ENCODE data around the gene PAQR4.

PAQR4 gene

DNA sequence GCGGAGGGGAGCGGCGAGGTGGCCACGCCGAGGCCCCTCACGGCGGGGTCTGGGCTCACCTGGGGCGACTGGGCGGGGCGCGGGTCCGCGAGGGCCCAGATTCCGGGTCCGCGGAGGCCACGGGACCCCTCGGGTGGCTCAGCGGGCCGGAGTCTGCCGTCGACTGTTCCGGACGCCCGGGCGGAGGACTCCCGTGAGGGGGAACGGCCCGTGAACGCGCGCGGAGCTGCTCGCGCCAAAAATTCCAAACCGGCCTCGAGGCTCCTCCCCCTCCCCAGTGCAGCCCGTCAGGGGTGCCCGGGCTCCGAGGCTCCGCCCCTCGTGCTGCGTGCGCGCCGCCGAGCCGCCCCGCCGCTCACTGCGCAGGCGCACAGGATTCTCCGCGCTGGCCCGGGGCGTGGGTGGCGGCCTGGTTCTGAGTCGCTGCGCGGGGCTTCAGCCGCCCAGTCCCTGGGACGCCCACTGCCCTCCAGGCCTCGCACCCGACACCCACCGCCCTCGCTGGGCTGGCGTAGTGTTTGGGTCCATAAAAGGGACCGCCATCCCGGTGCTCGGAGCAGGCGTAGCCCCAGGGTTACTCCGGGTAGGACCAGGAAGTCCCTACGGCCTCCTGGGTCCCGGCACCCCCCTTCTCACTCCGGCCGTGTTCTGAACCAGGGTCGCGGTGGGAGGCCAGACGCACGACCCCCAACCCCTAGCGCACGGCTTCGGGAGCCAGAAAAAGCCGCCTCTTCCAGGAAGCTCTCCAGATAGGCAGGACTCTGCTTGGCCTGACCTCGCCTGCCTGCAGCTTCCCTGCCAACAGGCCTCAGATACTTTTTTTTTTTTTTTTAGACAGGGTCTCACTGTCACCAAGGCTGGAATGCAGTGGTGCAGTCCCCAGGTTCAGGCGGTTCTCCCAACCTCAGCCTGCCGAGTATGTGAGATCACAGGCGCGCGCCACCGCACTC lies 11.4 kb downstream of the PAQR4 start, which contains the start of gene PKMYT1:
PKMYT1 (minus strand) TSS at position 220 of the 950 bp plus-strand sequence. CDS start 789 bp downstream, outside the sequence.
- peak; percentile 87 to 91 for DNase-seq (ENCODE audit: low read depth in 2 of 2)

DNA sequence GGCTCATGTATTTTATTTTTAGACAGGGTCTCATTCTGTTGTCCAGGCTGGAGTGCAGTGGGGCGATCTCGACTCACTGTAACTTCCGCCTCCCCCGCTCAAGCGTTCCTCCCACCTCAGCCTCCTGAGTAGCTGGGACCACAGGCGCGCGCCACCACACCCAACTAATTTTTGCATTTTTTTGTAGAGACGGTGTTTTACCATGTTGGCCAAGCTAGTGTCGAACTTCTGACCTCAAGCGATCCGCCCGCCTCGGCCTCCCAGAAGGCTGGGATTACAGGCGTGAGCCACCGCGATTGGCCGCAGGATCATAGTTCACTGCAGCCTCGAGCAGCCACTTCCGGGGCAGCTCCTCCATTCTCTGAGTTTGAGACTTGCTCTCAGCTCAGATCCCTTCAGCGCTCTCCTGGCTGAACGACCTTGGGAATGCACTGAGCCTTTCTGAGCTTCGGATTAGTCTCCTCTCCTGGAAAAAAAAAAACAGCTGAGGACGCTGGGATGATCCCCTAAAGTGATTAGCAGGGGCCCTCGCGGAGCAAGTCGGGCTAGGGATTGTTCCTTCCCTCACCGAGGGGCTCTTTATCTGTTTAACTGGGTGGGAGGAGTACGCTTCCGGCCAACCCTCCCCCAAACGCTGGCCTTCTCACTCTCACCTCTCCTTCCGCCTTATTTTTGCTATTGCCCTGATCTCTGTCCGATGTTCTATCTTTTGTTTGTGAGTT lies 12.2 kb downstream of the PAQR4 start:
- no peak for DNase-seq (ENCODE audit: low read depth in 2 of 2)

DNA sequence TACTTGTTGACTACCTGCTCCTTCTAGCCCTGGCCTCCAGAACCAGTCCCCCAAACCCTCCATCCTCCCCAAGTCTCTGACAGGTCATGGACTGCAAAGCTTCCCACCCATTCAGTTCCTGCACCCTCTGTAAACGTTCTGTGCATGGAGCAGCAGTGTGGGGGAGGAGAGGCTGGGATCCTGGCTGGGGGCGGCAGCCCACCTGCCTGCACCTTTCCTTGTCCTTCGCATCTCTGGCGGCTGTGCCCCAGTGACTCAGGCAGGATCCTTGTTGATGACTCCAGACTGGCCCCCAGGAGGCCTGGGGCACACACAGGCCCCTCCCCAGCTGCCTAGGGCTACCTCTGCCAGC lies 12.7 kb downstream of the PAQR4 start:
- no peak for DNase-seq (ENCODE audit: low read depth in 2 of 2)

DNA sequence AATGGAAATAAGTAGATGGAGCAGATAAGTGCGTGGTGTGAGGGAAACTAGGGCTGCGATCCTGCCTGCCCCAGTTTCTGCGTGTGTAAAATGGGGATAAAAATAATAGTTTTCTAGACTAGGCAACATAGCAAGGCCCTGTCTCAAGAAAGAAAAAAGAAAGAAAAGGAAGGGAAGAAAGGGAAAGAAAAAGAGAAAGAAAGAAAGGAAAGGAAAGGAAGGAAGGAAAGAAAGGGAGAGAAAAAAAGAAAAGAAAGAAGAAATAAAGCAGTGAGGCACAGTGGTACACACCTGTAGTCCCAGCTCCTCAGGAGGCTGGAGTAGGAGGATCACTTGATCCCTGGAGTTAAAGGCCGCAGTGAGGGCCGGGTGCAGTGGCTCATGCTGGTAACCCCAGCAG lies 13.3 kb downstream of the PAQR4 start:
- no peak for DNase-seq (ENCODE audit: low read depth in 2 of 2)

DNA sequence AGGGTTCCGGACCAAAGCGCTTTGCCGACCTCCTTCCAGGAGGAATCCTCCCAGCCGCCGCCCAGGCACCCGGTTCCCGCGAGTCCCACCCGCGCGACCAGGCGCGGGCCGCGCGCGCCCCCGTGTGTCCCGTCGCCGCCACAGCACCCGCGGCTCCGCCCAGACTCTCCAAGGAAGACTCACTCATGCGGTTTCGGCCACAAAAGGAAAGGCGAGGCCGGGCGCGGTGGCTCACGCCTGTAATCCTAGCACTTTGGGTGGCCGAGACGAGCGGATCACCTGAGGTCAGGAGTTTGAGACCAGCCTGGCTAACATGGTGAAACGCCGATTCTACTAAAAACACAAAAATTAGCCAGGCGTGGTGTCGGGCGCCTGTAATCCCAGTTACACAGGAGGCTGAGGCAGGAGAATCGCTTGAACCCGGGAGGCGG lies 14.6 kb downstream of the PAQR4 start:
- DNase-seq (ENCODE audit: low read depth in 2 of 2) = peak in 1 of 2 donors; percentile 53

DNA sequence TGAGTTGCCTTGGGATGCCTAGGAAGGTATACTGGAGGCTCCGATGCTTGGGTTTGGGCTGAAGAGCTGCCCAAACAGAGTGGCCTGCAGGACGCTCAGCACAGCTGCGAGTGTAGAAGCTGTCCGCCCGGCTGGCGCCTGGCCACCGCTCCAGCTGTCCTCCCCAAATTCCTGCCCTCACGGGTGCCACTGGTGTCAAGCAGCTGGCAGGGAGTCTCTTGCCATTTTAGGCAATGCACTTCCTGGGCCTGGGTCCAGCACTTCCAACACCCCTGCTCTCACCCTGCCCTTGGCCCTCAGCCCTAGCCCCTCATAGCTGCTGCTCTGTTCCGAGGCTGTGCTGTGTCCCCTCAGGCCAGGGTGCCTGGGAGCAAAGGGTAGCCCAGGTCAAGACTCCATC lies 16.3 kb downstream of the PAQR4 start:
- no peak for DNase-seq (ENCODE audit: low read depth in 2 of 2)

DNA sequence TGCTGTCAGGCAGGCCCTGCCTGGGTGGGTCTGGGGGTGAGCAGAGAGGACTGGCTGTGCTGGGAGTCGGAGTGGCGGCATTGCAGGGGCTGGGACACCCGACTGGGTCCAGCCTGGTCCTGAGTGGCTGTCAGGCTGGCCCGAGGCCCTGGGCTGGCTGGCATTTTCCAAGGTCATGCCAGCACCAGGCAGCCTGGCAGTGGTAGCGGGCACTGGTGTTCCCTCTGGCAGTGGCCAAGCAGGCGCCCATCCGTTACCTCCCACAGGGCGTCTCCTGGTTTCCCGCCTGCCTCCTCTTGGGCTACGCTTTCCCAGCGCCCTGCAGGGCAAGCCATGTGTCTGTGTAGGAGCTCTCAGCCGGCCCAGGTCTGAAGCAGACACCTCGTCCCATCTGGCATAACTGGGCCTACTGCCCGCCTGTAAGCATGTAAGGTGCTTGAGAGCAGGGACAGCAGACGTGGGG lies 16.8 kb downstream of the PAQR4 start:
- DNase-seq (ENCODE audit: low read depth in 2 of 2) = no peak

DNA sequence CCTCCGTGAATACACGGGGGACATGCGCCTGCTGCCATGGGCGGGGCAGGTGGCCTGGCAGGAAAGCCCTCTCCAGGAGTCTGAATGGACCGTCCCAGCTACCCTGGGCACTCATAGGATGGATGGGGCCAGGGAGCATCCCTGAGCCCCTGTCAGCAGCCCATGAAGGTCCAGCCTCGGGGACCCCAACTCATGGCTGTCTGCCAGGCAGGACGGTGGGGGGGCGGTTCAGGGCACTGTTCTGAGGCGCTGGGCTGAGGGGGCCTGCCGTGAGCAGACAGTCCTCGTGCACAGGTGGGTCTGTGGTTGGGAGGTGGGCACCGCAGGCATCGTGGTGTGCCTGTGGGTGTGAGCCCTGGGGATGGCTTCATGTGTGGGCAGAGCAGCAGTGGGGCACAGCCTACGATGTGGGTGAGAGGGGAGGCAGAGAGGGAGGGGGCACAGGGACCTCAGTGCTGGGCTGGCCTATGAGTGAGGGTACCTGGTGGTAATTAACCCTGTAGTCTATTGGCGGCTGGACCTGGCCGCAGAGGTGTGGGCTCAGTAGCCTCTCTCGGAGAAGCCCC lies 17.6 kb downstream of the PAQR4 start:
- DNase-seq (ENCODE audit: low read depth in 2 of 2) = no peak

DNA sequence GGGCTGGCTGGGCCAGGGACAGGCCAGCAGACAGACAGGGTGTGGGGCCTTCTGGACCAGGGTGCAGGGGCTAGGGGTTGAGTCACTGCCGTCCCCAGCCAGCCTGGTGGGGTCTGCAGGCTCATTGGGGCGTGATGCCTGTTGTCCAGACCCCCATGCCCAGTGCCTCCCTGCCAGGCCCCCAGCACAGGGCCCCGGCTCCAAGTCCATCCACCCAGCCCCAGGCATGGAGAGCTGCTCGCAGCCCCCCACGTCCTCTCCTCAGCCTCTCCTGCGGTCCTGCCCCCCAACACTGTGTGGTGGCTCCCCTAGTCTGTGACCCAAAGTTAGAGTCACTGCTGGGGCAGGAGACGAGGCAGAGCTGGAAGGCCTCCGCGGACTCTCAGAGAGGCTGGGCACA lies 18.1 kb downstream of the PAQR4 start:
- DNase-seq (ENCODE audit: low read depth in 2 of 2) = no peak

DNA sequence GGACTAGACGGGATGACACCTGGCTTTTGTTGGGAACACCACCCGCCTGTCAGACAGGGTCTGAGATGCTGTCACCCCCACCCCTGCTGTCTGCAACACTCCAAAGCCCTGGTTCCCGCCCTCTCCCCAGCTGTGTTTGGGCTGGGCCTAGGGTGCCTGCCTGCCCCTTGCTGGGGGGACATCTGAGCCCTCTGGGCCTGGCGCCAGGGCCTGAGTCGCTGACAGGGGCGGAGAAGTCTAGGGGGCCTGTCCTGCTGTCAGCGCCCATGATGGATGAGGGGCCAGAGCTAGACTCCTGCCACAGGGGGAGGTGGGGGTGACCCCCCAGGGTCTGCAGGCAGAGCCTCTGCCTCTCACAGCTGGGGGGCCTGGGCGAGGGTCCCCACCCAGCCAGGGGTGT lies 18.7 kb downstream of the PAQR4 start:
- no peak for DNase-seq (ENCODE audit: low read depth in 2 of 2)

DNA sequence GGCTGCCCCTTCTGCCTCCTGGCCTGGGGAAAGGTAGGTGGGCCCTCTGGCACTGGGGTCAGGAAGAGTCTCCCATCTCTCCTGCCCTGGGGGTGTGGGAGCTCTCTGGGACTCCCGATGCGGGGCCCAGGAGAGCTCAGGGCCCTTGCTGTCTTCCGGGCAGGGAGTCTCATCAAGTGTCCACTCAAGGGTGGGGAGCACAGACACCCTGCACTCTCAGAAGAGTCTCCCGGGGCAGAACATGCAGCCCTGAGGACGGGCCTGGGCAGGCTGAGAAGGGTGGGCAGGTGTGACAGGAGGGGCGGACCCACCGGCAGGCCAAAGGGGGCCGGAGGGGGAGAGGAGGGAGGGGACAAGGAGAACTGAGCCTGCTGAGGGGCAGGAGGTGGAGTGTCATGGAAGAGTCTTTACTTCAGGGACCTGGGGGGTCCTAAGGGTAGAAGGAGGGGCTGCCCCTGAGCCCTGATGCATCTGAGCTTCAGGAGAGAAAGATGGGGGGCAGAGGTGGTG lies 19.5 kb downstream of the PAQR4 start:
- no peak for DNase-seq (ENCODE audit: low read depth in 2 of 2)

DNA sequence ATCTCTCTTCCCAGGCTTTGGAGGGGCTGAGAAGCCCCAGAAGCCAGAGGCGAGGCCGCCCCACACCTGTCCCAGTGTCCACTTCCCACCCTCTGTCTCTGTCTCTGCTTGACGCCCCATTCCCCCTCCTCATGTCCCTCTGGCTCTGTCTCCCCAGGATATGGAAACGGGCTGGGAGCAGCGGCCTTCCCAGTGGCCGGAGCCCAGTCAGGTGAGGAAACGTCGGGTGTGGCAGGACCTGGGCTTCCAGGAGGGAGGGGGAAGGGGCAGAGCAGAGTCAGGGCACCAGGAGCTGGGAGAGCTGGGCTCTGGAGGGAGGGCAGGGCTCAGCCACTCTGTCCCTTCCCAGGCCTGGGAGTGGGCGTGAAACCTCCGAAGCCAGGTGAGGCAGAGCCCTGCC lies 21.7 kb downstream of the PAQR4 start:
- DNase-seq (ENCODE audit: low read depth in 2 of 2) = no peak

DNA sequence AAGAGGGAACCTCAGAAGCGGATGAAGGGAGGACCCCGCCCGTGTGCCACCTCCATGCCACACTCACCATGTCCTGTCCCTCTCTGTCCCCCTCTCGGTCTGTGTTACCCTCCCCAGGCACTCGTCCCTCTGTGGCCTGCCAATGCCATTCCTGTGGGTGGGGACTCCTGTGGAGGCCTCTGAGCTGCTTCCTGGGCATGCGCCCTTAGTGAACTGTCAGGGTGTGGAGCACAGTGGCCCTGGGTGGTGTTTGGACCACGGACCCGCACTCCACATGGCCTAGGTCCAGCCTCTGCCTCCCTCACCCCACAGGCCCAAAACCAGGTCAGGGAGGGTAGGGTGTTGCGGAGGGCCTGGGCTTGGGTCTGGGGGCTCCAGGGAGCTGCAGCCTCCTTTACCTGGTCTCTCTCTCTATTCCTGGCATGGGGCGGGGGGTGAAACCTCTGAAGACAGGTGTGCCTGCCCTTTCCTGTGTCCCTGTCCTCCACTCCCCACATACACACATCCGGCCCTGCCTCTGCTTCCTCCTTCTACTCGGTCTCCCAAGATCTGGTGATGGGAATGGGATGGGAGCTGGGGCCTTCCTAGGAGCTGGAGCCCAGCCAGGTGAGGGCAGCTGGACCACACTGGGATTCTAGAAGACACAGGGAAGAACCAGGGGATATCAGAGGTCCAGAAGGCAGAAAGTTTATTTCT lies 22.6 kb downstream of the PAQR4 start:
- DNase-seq (ENCODE audit: low read depth in 2 of 2) = no peak

DNA sequence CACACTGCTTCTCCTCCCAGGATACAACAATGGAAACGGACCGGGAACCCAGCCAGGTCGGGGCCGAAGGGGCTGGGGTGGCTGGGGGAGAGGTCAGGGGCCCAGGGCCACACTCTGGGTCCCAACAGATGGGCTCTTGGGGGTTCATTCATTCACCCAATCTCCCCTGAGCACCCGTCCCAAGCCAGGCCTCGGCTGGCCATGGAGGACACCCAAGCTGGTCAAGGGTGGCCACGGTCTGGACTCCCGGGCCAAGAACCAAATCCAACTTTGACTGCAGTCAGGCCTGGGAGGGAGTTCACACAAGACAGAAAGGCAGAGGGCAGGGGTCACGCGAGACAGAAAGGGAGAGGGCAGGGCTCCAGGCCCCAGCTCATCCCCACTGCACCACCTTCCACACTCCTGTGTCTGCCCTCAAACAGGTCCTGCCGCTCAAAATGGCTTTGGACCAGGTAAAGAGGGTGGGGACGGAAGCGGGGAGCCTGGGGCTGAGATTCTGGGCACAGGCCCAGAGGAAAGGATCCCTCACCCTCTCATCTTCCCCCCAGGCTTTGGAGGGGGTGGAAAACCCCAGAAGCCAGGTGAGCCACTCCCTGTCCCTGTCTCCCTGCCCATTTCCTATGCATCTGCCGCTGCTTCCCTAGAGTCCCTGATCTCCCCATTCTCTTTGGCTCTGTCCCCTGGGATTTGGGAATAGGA lies 23.4 kb downstream of the PAQR4 start:
- no peak for DNase-seq (ENCODE audit: low read depth in 2 of 2)

DNA sequence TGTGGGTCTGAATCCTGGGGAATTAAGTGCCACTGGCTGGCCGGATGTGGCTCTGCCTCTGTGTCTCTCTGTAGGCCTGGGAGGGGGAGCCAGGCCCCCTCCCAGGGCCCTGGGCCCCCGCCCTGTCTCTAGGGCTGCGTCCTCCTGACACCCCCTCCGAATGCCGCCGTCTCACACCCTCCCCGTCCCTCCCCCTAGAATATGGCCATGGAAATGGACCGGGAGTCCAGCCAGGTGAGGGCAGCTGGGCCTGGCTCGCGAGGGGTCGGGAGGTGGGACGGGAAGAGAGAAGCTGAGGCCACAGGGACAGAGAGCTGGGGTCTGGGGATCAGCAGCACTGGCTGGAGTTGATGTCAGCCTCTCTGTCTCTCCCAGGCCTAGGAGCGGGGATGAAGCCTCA lies 27.1 kb downstream of the PAQR4 start:
- no peak for DNase-seq (ENCODE audit: low read depth in 2 of 2)

DNA sequence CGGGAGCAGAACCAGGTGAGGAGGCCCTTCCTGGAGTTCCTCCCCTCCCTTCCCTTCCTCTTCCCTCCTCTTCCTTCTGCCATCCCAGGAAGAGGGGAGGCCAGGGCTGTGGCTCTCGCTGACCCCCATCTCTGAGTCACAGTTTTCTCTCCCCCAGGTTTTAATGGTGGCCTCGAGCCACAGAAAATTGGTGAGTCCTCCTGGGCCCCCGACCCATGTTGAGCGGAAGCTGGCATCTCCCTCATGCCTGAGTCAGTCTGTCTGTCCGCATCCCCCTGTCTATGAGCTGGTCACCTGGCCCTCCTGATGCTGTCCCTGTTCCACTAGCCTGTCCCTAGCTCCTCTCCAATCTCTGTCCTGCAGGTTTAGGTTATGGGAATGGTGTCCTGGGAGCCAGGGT lies 30.8 kb downstream of the PAQR4 start:
- DNase-seq (ENCODE audit: low read depth in 2 of 2) = no peak

DNA sequence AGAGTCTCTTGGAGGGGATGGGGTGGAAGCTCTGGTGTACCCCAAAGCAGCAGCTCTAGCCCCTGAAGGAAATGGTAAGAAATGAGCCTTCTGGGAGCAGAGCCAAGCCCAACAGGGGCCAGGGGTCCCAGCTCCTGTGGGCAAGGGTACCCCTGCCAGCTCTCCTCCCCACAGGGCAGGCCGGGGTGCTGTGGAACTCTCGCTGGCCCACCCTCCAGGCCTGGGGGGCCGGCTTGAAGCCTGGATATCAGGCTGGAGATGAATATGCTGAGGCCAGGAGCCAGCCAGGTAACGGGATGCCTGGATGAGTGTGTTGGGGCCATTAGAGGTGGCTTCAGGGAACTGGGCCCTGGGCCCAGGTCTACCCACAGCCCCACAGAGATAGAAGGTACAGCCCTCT lies 31.4 kb downstream of the PAQR4 start:
- no peak for DNase-seq (ENCODE audit: low read depth in 2 of 2)

DNA sequence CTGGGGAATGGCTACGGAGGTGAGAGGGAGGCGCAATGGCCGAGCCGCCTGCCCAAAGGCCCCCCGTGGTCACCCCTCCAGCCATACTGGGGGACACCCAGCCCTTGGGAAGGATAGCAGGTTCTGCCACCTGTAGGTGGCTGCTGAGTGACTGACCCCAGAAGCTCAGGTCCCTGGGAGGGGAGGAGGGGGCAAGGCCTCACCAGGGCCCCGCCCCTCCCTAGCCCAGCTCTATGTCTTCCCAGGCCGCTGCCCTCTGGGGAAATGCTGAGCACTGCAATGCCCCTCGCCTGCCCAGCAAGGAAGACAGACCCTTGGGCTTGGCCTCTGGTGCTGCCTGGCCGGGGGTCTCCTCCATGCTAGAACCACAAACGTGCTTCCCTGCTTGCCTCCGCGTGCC lies 32.2 kb downstream of the PAQR4 start:
- DNase-seq (ENCODE audit: low read depth in 2 of 2) = no peak

DNA sequence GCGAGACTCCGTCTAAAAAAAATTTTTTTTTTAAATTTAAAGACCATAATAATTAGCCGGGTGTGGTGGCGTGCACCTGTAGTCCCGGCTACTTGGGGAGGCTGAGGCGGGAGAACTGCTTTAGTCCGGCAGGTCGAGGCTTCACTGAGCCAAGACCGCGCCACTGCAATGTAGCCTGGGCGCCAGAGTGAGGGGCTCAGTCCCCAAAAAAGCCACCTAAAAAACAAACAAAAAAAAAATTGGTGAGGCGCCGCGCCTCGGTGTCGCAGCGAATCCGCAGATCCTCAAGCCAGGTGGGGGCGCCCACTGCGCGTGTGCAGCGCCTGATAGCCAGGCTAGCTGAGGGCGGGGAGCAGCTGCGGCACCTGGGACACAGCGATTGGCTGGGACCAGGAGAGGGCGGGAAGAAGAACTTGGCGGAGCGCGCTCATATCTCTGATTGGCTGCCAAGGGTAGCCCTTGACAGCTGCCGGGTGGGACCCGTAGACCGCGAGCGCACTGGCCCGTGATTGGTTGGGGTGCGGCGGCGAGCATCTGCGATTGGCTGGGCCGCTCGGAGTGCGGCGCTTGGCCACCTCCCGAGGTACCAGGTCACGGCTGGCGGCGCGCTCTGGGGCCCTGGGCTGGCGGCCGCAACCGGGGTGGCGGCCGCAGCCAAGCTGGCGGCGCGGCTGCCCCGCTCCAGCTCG lies 34.6 kb downstream of the PAQR4 start:
- peak; percentile 89 to 91 for DNase-seq (ENCODE audit: low read depth in 2 of 2)

DNA sequence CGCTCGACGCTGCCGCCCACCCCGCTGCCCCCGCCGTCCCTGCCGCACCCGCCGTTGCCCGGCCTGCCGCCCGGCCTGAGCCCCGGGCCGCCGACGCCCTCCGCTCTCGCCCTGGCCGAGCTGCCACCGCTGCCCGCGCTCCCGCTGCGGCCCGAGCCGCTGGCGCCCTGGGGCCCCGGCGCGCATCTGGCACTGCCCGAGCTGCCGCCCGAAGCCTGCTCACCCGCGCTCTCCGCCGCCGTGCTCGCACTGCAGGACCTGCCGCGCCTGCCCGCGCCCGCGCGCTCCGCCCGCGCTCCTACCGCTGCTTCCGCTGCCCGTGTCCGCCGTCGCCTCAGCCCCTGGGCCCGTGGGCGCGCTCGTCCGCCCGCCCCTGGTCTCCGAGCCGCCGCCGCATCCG lies 35.2 kb downstream of the PAQR4 start:
- DNase-seq (ENCODE audit: low read depth in 2 of 2) = no peak

All from stimulated activated CD8-positive, alpha-beta memory T cell treated with anti-CD3 and anti-CD28 coated beads, Interleukin-7, amount 100 ng/mL, for 1 hour (primary cell).